Measurements from ENCODE around the gene TARDBP. TPM values are rescaled to one million over a fixed set of nuclear protein-coding genes. Genes with fewer than 3 reads are reported as not detected.
"Not testable (repeated sequence)": the region's sequence is repeated elsewhere in the genome, so short reads cannot be mapped to it uniquely, and the experiment has no call there.

The TARDBP gene
- total and polyA plus RNA-seq, 4 donors: 88.7 to 205 (median 122) TPM

DNA sequence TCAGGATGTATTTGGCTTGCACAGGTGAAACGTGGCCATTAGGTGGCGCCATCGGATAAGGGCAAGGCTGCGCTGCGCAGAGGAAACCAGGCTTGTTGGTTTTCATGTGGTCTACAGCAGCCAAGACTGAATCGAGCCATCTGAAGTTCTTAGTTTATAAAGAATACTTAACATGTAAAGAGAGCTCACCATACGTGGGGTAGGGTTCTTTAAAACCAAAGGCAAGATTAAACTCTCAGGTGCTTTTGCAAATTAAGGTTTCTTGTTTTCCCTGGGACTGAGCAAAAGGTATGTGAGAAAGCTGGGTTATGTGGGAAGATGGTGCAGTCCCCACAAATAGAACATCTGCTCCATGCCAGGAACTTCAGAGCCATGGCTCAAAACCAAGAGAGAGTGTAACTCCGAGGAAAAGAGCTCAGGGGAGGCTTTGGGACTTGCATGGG lies 25.3 kb downstream of the TARDBP start:
- ATAC-seq (ENCODE audit: insufficient read depth, low FRiP score) (peak; percentile 87), DNase-seq (peak; percentile 88 to 94 (median 91))
- TF ChIP-seq, protein P1, sequence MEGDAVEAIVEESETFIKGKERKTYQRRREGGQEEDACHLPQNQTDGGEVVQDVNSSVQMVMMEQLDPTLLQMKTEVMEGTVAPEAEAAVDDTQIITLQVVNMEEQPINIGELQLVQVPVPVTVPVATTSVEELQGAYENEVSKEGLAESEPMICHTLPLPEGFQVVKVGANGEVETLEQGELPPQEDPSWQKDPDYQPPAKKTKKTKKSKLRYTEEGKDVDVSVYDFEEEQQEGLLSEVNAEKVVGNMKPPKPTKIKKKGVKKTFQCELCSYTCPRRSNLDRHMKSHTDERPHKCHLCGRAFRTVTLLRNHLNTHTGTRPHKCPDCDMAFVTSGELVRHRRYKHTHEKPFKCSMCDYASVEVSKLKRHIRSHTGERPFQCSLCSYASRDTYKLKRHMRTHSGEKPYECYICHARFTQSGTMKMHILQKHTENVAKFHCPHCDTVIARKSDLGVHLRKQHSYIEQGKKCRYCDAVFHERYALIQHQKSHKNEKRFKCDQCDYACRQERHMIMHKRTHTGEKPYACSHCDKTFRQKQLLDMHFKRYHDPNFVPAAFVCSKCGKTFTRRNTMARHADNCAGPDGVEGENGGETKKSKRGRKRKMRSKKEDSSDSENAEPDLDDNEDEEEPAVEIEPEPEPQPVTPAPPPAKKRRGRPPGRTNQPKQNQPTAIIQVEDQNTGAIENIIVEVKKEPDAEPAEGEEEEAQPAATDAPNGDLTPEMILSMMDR (IDR thresholded peaks at IDR 0.05; ENCODE audit: control extremely low read depth, extremely low read depth): peak; percentile 99
- H3K27ac ChIP-seq (ENCODE audit: low read depth in 1 of 2, low read length in 1 of 2): no peak overlapping the region
- no peak overlapping the region for H3K4me3 ChIP-seq
- no peaks in the 10 kb centered on the region for H3K9me3 ChIP-seq (ENCODE audit: control insufficient read depth in 4 of 4, insufficient read depth in 3 of 4, low read length in 3 of 4)
- no peak overlapping the region for H3K9ac ChIP-seq (ENCODE audit: insufficient read depth in 1 of 2, low read length in 2 of 2)
- H3K27me3 ChIP-seq (ENCODE audit: control insufficient read depth in 3 of 3, insufficient read depth in 3 of 3, low read length in 2 of 3): no peaks in the 10 kb centered on the region
- peaks cover 0 to 5% (median 0%) of the 10 kb centered on the region in 5 donors for H3K4me1 ChIP-seq (ENCODE audit: control insufficient read depth in 5 of 5, insufficient read depth in 5 of 5, low read length in 5 of 5)
- WGBS, 2 donors: 1% methylated on average over 8 of the region's 8 CpGs
- no peaks in the 10 kb centered on the region for H3K36me3 ChIP-seq (ENCODE audit: control insufficient read depth in 4 of 4, insufficient read depth in 4 of 4, low read length in 4 of 4)

DNA sequence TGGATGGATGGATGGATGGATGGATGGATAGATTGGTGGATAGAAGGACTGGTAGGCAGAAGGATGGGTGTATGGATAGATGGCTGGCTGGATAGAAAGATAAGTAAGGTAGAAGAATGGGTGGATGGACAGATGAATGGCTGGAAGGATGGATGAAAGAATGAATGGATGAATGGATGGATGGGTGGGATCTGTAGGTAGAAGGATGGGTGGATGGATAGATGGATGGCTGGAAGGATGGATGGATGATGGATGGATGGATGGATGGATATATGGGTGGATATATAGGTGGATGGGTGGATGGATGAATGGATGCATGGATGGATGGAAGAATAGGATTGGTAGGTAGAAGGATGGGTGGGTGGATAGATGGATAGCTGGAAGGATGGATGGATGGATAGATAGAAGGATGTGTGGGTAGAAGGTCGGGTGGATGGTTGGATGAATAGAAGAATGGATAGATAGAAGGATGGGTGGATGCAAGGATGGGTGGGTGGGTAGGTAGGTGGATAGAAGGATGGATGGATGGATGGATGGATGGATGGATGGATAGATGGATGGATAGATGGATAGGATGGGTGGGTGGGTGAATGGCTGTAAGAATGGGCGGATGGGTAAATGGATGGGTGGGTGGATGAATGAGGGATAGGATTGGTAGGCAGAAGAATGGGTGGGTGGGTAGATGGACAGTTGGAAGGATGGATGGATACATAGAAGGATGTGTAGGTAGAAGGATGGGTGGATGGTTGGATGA lies 27.1 kb downstream of the TARDBP start:
- no peak overlapping the region for H3K4me3 ChIP-seq
- ATAC-seq (ENCODE audit: insufficient read depth, low FRiP score): no peak
- H3K9me3 ChIP-seq (ENCODE audit: control insufficient read depth in 4 of 4, insufficient read depth in 3 of 4, low read length in 3 of 4): no peaks in the 10 kb centered on the region
- no peak for DNase-seq
- H3K9ac ChIP-seq (ENCODE audit: insufficient read depth in 1 of 2, low read length in 2 of 2): peak overlapping the region in 1 of 2 donors; percentile 43
- peaks cover 0 to 5% (median 0%) of the 10 kb centered on the region in 5 donors for H3K4me1 ChIP-seq (ENCODE audit: control insufficient read depth in 5 of 5, insufficient read depth in 5 of 5, low read length in 5 of 5)
- H3K27ac ChIP-seq (ENCODE audit: low read depth in 1 of 2, low read length in 1 of 2): no peak overlapping the region
- H3K36me3 ChIP-seq (ENCODE audit: control insufficient read depth in 4 of 4, insufficient read depth in 4 of 4, low read length in 4 of 4): no peaks in the 10 kb centered on the region
- 69 to 76% methylated on average over 2 of the region's 2 CpGs for WGBS, 2 donors
- no peaks in the 10 kb centered on the region for H3K27me3 ChIP-seq (ENCODE audit: control insufficient read depth in 3 of 3, insufficient read depth in 3 of 3, low read length in 2 of 3)
- TF ChIP-seq, protein P1 (IDR thresholded peaks at IDR 0.05; ENCODE audit: control extremely low read depth, extremely low read depth): no peak

GRCh38 chr1:11040105-11040429 lies 27.6 kb downstream of the TARDBP start:
- H3K9me3 ChIP-seq (ENCODE audit: control insufficient read depth in 4 of 4, insufficient read depth in 3 of 4, low read length in 3 of 4); ATAC-seq (ENCODE audit: insufficient read depth, low FRiP score); H3K36me3 ChIP-seq (ENCODE audit: control insufficient read depth in 4 of 4, insufficient read depth in 4 of 4, low read length in 4 of 4); H3K27me3 ChIP-seq (ENCODE audit: control insufficient read depth in 3 of 3, insufficient read depth in 3 of 3, low read length in 2 of 3); H3K4me3 ChIP-seq; H3K4me1 ChIP-seq (ENCODE audit: control insufficient read depth in 5 of 5, insufficient read depth in 5 of 5, low read length in 5 of 5); H3K27ac ChIP-seq (ENCODE audit: low read depth in 1 of 2, low read length in 1 of 2); DNase-seq; H3K9ac ChIP-seq (ENCODE audit: insufficient read depth in 1 of 2, low read length in 2 of 2): not testable (repeated sequence)
- WGBS, 2 donors: 88 to 95% methylated on average over 7 of the region's 7 CpGs

DNA sequence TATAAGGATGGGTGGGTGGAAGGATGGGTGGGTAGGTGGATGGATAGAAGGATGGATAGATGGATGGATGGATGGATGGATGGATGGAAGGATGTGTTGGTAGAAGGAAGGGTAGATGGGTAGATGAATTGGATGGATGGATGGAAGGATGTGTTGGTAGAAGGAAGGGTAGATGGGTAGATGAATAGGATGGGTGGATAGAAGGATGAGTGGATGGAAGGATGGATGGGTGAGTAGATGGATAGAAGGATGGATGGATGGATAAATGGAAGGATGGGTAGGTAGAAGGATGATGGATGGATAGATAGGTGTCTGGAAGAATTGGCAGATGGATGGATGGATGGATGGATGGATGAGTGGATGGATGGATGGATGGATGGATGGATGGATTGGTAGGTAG lies 28.6 kb downstream of the TARDBP start:
- no peaks in the 10 kb centered on the region for H3K27me3 ChIP-seq (ENCODE audit: control insufficient read depth in 3 of 3, insufficient read depth in 3 of 3, low read length in 2 of 3)
- H3K27ac ChIP-seq (ENCODE audit: low read depth in 1 of 2, low read length in 1 of 2): no peak overlapping the region
- no peak for DNase-seq
- peaks cover 0 to 5% (median 0%) of the 10 kb centered on the region in 5 donors for H3K4me1 ChIP-seq (ENCODE audit: control insufficient read depth in 5 of 5, insufficient read depth in 5 of 5, low read length in 5 of 5)
- no peak for ATAC-seq (ENCODE audit: insufficient read depth, low FRiP score)
- no peak overlapping the region for H3K4me3 ChIP-seq
- no peak overlapping the region for H3K9ac ChIP-seq (ENCODE audit: insufficient read depth in 1 of 2, low read length in 2 of 2)
- H3K9me3 ChIP-seq (ENCODE audit: control insufficient read depth in 4 of 4, insufficient read depth in 3 of 4, low read length in 3 of 4): no peaks in the 10 kb centered on the region
- H3K36me3 ChIP-seq (ENCODE audit: control insufficient read depth in 4 of 4, insufficient read depth in 4 of 4, low read length in 4 of 4): no peaks in the 10 kb centered on the region
- TF ChIP-seq, protein P1 (IDR thresholded peaks at IDR 0.05; ENCODE audit: control extremely low read depth, extremely low read depth): no peak

Measured in lung (tissue), 12 donors.